Stimulated activated CD4-positive, alpha-beta T cell treated with anti-CD3 and anti-CD28 coated beads, Interleukin-1b, Interleukin-23, amount 100 ng/mL, for 4 hours (primary cell): ENCODE results near the gene STX4.
"Not testable (repeated sequence)": the region's sequence is repeated elsewhere in the genome, so short reads cannot be mapped to it uniquely, and the experiment has no call there.

Experiments
- DNase-seq, 2 donors: peaks; one replicate each; pipeline ENCODE4 v3.0.0-alpha.2; 2020; ENCODE audit warnings: low read depth in 2 of 2

Gene STX4

GRCh38 chr16:30998852-30999761 is 34.3 kb upstream of the STX4 start:
- DNase-seq = no peak

- DNase-seq = no peak
These were observed 32.5 kb upstream of the STX4 start for GRCh38 chr16:31000671-31001382.

GRCh38 chr16:31001507-31002249 is 31.7 kb upstream of the STX4 start:
- DNase-seq = no peak

- no peak for DNase-seq
These were observed 31.1 kb upstream of the STX4 start for GRCh38 chr16:31002250-31002700.

GRCh38 chr16:31002862-31003341 is 30.5 kb upstream of the STX4 start:
- DNase-seq = no peak

- DNase-seq = no peak
These were observed 29.6 kb upstream of the STX4 start for GRCh38 chr16:31003744-31004143.

- DNase-seq = no peak
These were observed 28.7 kb upstream of the STX4 start for GRCh38 chr16:31004658-31005057.

- no peak for DNase-seq
These were observed 27.8 kb upstream of the STX4 start for GRCh38 chr16:31005350-31006085.

GRCh38 chr16:31006086-31006385 is 27.3 kb upstream of the STX4 start:
- DNase-seq = no peak

- DNase-seq = no peak
These were observed 26.8 kb upstream of the STX4 start for GRCh38 chr16:31006589-31006988.

- DNase-seq = no peak
These were observed 25.7 kb upstream of the STX4 start for GRCh38 chr16:31007684-31008083.

GRCh38 chr16:31008149-31008548 is 25.2 kb upstream of the STX4 start:
- DNase-seq = no peak

- no peak for DNase-seq
These were observed 24.8 kb upstream of the STX4 start for GRCh38 chr16:31008551-31008950.

GRCh38 chr16:31009120-31009519 is 24.2 kb upstream of the STX4 start:
- no peak for DNase-seq

- DNase-seq = no peak
These were observed 23.3 kb upstream of the STX4 start for GRCh38 chr16:31009894-31010584.

GRCh38 chr16:31010585-31011325 is 22.6 kb upstream of the STX4 start, which contains the start of gene STX1B:
STX1B (minus strand) TSS chr16:31010638; CDS start chr16:31010396, 242 bp downstream.
- peak; percentile 44 to 52 for DNase-seq

- not testable (repeated sequence) for DNase-seq
These were observed 21.5 kb upstream of the STX4 start for GRCh38 chr16:31011815-31012214.

GRCh38 chr16:31013292-31013691 is 20.1 kb upstream of the STX4 start:
- not testable (repeated sequence) for DNase-seq

GRCh38 chr16:31016018-31016417 is 17.3 kb upstream of the STX4 start:
- no peak for DNase-seq

GRCh38 chr16:31017756-31018155 is 15.6 kb upstream of the STX4 start:
- DNase-seq = not testable (repeated sequence)
